Measurements from ENCODE around the gene C3orf22. TPM values are rescaled to one million over a fixed set of nuclear protein-coding genes. Genes with fewer than 3 reads are reported as not detected.

Gene C3orf22
- total RNA-seq, 1 experiment from 2014 or later = not detected

- DNase-seq = no peak
- BruUV-seq (replicated peaks) = no TSS peak
- Mint-ChIP-seq H3K27me3 (ENCODE audit: unreplicated experiment) (peaks cover 67% of the 10 kb centered on the region), H3K27ac (ENCODE audit: unreplicated experiment) (no peak overlapping the region), H3K4me1 (ENCODE audit: low read depth, unreplicated experiment) (peaks cover 10% of the 10 kb centered on the region), H3K4me3 (ENCODE audit: low read depth, unreplicated experiment) (no peak overlapping the region), H3K36me3 (ENCODE audit: insufficient read depth, unreplicated experiment) (peaks cover 5% of the 10 kb centered on the region), H3K9me3 (ENCODE audit: low read depth, unreplicated experiment) (no peaks in the 10 kb centered on the region)
- CTCF ChIA-PET = no interaction called here
- intact Hi-C loops (cut with micrococcal nuclease; ENCODE audit: unreplicated experiment) = no loop called here
- no peak for TF ChIP-seq CTCF (IDR thresholded peaks at IDR 0.05; ENCODE audit: unreplicated experiment)
Observed at GRCh38 chr3:126533506-126533905, 25.2 kb downstream of the C3orf22 start.

- no peak for DNase-seq
- peaks cover 20% of the 10 kb centered on the region for H3K4me1 Mint-ChIP-seq (ENCODE audit: low read depth, unreplicated experiment)
- no peaks in the 10 kb centered on the region for H3K9me3 Mint-ChIP-seq (ENCODE audit: low read depth, unreplicated experiment)
- intact Hi-C loops (cut with micrococcal nuclease; ENCODE audit: unreplicated experiment) = no loop called here
- no peak for TF ChIP-seq CTCF (IDR thresholded peaks at IDR 0.05; ENCODE audit: unreplicated experiment)
- CTCF ChIA-PET = no interaction called here
- H3K27me3 Mint-ChIP-seq (ENCODE audit: unreplicated experiment) = peaks cover 52% of the 10 kb centered on the region
- no peak overlapping the region for H3K27ac Mint-ChIP-seq (ENCODE audit: unreplicated experiment)
- H3K36me3 Mint-ChIP-seq (ENCODE audit: insufficient read depth, unreplicated experiment) = peaks cover 5% of the 10 kb centered on the region
- BruUV-seq (replicated peaks) = no TSS peak
- no peak overlapping the region for H3K4me3 Mint-ChIP-seq (ENCODE audit: low read depth, unreplicated experiment)
Observed at GRCh38 chr3:126531051-126531330, 27.7 kb downstream of the C3orf22 start.

- Mint-ChIP-seq H3K36me3 (ENCODE audit: insufficient read depth, unreplicated experiment) (peaks cover 5% of the 10 kb centered on the region), H3K4me1 (ENCODE audit: low read depth, unreplicated experiment) (peaks cover 20% of the 10 kb centered on the region), H3K4me3 (ENCODE audit: low read depth, unreplicated experiment) (no peak overlapping the region), H3K9me3 (ENCODE audit: low read depth, unreplicated experiment) (no peaks in the 10 kb centered on the region), H3K27me3 (ENCODE audit: unreplicated experiment) (peaks cover 52% of the 10 kb centered on the region), H3K27ac (ENCODE audit: unreplicated experiment) (no peak overlapping the region)
- DNase-seq = no peak
- intact Hi-C loops (cut with micrococcal nuclease; ENCODE audit: unreplicated experiment) = no loop called here
- CTCF ChIA-PET = no interaction called here
- TF ChIP-seq CTCF (IDR thresholded peaks at IDR 0.05; ENCODE audit: unreplicated experiment) = no peak
- BruUV-seq (replicated peaks) = no TSS peak
Observed at GRCh38 chr3:126530171-126531050, 28.3 kb downstream of the C3orf22 start.

- Mint-ChIP-seq H3K4me3 (ENCODE audit: low read depth, unreplicated experiment) (no peak overlapping the region), H3K36me3 (ENCODE audit: insufficient read depth, unreplicated experiment) (peaks cover 5% of the 10 kb centered on the region), H3K27me3 (ENCODE audit: unreplicated experiment) (peaks cover 46% of the 10 kb centered on the region), H3K9me3 (ENCODE audit: low read depth, unreplicated experiment) (no peaks in the 10 kb centered on the region), H3K27ac (ENCODE audit: unreplicated experiment) (peak overlapping the region; percentile 14), H3K4me1 (ENCODE audit: low read depth, unreplicated experiment) (peaks cover 20% of the 10 kb centered on the region)
- intact Hi-C loops (cut with micrococcal nuclease; ENCODE audit: unreplicated experiment) = loop anchor here (10.0 kb wide), 2 partner anchors 125 to 925 kb away; partner anchors contain the start of gene TXNRD3
- CTCF ChIA-PET = no interaction called here
- TF ChIP-seq CTCF (IDR thresholded peaks at IDR 0.05; ENCODE audit: unreplicated experiment) = no peak
- no TSS peak for BruUV-seq (replicated peaks)
- no peak for DNase-seq
Observed at GRCh38 chr3:126529585-126530170, 29.1 kb downstream of the C3orf22 start.

Measured in Calu3 (cell line).